Hematopoietic multipotent progenitor cell treated with erythropoietin and hydrocortisone succinate and interleukin-3 and kit ligand, for 8 days (in vitro differentiated cells): ENCODE data around the gene PLD1.

Source experiments
- DNase-seq: peaks from one replicate; pipeline ENCODE4 v3.0.0-alpha.2; 2015

Gene PLD1

DNA sequence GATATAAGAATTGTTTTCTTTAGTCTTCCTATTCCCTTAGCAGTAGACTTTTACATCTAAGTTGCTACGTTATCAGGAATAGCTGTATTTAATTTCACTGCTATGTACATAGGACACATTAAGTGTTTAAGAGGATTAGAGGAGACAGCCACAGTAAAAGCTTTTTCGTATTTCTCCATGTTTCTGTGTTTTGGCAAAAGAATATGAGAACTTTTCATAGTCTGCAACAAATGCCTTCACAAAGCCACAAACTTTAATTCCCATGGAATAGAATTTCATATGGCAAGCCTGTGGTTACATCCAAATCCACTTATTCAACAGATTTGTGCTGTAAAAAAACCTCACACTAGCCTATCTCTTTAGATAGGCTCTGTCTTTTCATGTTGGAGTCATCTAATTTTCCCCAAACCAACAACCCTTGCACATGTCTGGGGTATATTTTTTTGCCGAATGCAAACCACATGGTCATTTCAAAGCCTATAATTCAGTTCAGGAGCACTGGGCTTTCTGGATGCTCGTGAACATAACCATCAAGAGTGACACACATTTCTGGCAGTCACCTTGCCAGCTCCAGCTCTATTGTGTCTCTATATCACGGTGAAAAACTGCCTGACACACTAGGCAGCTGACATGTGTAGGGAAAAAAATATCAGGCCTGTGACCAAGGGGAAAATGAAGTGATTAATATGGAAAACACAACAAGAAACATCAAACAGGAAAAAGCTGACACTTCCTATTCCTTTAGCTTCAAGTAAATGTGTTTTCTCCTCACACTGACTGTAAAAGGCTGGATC lies 19.2 kb downstream of the PLD1 start:
- no peak for DNase-seq

DNA sequence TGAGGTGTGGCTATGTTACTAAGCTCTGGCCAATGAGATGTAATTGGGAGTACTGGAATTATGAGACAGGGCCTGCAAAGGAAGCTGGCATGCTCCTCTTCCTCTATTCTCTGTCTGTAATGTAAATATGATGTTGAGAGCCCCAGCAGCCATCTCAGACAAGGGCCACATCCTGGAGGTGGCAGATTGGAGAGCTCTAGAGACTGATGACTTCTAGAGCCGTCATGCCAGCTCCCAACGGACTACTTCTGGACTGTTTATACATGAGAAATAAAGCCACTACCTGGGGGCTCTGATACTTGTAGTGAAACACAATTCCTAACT lies 19.7 kb downstream of the PLD1 start:
- no peak for DNase-seq

DNA sequence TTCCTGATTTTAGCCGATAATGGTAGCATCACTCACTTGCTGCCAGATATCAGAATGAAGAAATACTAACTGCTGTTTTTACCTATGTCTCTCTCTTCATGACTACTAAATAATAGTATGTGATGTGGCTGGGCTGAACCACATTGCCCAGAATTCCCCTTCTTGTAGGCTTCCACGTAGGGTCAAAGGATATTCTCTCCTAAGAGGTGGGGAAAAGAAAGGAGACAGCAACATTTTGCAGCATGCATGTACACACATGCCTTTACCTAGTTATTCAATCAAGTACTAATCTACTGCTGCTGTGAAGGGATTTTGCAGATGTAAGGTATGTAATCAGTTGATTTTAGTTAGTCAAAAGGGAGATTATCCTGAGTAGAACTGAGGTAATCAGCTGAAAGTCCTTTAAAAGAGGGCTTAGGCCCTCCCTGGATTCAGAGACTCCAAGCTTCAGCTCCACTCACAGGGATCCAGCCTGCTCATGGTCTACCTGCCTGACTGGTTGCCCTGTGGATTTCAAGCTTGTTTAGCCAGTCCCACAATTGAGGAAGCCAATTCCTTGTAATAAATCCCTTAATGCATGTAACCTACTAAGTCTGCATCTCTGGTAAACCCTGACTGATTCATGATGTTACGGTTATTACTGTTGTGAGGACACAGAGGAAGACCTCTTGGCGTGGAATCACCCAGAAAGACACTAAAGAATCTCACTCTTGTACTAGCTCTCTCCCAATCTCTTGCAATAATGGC lies 20.4 kb downstream of the PLD1 start:
- DNase-seq: no peak

DNA sequence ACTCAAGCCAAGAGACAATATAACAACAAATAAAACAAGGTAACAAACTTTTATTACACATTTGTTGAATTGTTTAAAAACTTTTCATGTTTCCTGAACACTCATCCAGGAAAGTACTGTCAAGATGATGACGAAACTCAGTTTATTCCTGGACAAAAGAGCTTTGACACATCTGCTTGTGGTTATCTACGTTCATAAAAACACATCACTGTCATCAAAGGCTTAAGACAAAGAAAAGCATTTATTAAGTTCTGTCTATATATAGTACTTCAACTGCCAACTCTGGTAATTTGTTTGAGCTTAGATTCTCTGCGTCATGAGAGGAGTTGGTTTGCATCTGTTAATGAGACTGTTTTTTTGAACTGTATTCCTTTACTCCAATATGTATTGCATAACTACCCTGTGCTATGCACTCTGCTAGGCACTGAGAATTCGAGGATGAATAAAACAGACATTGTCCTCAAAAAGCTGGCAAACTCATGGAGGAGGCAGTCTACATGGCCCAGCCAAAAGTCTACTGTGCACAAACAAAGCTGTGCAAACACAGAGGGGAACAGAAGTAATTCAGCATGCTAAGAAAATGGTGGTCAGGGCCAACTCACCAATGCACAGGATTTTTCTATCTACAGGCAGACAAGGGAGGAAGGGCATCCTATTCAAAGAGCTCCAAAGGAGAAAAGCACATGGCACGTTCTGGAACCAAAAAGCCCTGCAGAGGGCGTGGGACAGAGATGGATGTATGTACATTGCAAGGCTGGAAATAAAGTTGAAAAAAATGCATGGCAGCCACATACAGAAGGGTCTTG lies 21.5 kb downstream of the PLD1 start:
- no peak for DNase-seq

DNA sequence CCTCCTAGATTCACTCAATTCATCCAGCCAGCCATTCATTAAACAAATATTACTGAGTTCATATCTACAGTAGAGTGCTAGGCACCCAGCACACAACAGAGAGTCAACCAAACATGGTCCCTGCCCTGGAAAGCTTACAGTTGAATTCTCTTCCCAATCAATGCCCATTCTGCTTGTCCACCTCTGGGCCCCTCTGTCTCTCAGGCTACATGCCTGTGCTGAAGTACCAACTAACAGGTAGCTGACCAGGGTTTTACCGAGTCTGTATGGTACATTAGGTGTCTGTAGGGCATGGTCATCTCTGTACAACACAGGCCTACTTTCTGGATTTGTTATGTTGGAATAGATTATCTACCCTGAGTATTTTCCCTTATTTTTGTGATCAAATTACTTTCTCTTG lies 23.3 kb downstream of the PLD1 start:
- DNase-seq: no peak

DNA sequence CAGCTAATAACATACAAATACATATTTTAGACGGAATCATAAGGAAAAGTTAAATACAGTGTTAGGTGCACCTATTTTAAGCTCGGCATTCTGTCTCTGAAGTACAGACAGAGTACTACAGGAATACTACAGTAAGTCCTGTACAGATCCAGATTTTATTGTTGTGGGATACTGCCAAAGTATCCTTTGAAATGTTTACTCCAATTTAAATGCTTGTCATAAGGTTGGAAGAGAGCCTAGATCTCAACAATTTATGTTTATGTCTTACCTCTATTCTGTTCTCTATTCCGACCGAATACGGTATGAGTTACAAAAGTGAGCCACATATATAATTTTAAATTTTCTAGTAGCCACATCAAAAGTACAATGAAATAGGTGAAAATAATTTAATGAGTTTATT lies 25.3 kb downstream of the PLD1 start:
- no peak for DNase-seq

DNA sequence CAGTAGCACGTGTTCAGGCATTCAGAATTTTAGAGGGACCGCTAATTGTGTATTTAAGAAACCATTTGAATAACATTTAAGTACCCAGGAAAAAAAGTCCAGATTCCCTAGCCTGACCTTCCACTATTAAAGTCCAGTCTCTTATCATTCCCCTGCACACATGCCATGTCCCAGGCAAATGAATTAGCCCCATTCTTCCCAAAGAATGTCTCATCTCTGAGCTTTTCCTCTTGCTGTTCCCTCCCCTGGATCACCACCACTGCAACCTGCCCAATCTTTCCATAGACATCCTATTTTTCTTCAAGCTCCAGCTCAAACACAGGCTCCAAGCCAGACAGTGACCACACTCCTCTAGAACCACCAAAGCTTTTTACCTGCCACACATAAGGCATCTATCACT lies 25.9 kb downstream of the PLD1 start:
- DNase-seq: no peak

DNA sequence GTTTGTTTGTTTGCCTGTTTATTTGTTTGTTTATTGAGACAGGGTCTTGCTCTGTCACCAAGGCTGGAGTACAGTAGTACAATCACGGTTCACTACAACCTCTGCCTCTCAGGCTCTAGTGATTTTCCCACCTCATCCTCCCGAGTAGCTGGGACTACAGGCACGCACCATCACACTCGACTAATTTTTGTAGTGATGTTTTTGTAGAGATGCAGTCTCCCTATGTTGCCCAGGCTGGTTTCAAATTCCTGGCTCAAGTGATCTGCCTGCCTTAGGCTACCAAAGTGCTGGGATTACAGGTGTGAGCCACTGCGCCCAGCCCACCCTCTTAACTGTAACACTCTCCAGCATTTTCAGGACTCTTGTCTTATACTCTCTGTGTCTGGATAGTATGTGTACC lies 26.7 kb downstream of the PLD1 start:
- DNase-seq: no peak

DNA sequence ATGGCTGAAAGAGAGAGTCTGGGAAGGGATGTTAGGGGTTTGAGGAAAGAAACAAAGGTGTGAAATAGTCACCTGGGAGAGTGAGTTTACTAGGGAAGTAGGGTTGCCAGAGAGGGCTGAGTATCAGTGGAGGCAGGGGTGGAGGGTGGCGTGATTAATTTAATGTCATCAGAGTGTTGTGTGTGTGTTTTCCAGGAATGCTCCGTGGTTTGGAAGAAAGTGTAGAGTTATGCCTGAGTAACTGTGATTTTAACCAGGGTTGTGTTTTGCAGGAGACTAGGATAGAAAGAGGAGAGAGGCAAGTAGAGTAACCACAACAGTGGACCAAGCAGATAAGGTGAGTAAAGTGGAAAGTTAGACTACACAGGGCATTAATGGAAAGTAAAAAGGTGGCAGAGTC lies 27.2 kb downstream of the PLD1 start:
- DNase-seq: no peak

DNA sequence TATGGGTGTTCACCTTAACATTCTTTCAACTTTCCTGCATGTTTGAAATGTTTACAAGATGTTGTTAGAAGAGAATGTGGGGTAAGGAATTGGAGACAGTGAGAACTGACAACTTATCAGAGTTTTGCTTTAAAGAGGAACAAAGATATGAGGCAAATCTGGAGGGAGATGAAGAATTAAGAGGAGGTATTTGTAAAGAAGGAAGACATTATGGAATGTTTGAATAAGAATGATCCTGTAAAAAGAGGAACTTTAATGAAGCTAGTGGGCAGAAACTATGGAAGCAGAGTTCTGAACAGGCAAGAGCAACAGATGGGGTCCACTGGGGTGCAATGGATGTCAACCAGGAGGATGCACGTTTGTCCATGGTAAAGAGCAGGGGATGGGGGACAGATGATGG lies 27.7 kb downstream of the PLD1 start:
- no peak for DNase-seq

DNA sequence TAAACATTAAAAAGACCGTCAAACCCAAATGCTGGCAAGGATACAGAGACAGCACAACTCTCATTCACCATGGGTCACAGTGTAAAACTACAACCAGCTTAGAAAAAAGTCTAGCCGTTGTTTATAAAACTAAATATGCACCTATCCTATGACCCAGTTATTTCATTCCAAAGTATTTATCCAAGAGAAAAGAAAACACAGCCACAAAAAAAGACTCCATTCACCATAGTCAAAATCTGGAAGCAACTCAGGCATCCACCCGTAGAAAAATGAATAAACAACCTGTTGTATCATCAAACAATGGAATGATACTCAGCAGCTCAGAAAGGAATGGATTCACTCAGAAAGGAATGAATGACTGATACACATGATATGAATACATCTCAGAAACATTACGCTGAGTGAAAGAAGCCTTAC lies 28.6 kb downstream of the PLD1 start:
- no peak for DNase-seq

DNA sequence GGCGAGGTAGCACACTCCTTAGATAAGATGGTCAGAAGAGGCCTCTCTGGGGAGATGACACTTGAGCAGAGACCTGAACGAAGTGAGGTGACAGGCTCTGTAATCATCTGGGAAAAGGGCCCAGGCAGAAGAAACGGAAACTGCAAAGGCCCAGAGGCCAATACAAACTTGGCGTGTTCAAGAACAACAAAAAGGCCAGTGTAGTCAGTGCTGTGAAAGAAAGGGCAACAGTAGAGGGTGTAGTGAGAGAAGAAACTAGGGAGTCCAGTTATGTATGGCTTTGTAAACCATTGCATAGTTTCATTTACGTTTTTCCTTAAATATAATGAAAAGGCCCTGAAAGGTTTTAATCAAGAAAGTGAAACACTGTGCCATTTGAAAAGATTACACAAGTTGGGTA lies 31.8 kb downstream of the PLD1 start:
- DNase-seq: no peak

DNA sequence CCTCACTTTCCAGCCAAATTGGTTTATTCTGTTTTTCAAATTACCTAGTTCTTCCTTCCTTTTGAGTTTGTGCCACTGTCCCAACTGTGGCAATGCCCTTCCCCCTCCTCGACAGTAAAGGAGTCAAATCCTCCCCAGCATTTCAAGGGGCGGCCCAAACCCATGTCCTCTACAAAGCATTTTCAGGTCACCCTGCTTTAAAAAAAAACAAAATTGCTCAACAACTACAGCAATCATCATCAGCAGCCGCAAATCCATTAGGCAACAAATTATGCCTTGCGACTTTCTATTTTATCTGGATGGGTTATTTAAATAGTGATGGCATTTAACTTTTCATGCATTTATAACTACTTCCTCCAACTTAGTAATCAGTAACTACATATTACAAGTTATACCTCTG lies 32.7 kb downstream of the PLD1 start:
- no peak for DNase-seq

DNA sequence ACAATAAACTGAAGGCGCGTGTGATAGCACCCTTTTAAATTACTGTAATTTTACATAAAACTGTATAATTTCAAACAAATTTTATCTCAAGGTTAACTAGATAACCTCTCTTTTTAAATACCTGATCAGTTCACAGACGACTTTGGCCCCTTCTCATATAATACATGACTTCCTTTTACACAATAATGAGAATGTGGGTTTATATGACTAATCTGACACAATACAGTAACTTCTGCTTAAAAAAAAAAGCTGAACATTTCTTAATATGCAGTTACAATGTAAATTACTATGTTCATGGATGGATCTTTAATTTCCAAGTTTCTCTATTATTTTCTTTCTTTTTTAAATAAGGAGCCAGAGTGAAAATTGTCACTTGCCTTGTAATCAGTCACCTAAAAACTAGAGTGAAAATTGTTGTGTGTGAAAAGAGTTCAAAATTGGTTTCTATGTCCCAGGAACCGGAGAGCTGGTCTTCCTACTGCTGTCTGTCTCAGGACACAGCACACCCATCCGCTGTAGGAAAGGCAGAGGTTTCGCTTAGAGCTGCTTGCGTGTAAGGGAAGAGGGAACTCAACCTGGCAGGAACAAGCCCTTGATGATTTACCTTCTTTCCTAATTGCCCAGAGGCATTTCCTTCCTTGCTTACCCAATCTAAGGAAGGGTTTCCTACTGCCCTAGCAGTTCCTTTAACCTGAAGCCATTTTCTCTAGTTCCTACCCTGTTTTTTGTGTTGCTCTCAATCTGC lies 33.3 kb downstream of the PLD1 start:
- no peak for DNase-seq

DNA sequence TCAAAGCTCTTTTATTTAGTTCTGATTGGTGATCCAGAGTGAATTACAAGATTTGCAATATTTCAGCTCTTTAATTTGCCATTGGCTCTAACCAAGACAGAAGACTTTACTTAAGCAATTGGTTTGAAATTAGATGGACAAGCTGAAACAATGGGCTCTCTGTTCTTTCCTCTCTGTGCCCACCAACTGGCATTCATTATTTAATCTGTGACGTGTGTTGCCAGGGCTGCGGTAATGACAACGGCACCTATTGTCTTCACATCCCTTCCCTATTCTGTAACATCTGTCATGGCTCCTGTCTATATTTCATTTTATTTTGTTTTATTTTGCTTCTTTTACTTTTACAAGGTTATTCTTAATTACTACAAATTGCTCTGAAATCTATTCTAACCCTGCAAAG lies 33.9 kb downstream of the PLD1 start:
- no peak for DNase-seq

DNA sequence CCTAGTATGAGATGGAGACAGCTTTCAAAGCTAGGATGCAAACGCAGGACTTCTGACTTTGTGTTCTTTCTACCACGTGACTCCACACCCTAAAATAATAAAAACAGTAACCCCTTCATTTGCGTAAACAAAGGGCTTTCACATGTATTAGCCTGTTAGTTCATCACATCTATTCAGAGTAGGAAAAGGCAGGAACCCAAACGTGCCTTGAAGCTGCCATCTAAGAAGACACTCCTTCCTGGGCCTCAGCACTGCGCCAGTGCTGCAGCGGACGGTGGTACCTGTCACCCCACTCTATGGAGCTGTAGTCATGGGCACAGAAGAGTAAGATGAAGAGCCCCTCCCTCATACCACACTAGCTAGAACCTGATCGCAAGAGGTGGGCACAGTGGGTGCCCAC lies 34.3 kb downstream of the PLD1 start:
- no peak for DNase-seq

DNA sequence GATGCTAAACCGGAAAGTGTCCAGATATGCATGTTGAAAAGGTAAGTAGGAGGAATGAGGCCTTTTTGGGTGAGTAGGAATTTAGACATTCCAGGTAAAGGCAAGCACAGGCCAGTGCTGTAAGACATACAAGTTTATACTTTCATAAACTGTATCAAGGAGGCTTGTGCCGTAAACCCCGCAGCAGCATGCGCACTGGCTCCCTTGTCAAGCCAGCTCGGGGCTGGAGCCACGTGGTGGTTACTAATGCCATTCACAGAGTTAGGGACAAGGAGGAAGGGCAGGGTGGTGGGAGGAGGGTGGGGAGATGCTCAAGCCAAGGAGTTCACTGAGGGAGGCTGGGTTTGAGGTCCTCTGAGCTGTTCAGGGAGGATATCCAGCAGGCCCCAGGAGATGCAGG lies 35.8 kb downstream of the PLD1 start:
- no peak for DNase-seq

DNA sequence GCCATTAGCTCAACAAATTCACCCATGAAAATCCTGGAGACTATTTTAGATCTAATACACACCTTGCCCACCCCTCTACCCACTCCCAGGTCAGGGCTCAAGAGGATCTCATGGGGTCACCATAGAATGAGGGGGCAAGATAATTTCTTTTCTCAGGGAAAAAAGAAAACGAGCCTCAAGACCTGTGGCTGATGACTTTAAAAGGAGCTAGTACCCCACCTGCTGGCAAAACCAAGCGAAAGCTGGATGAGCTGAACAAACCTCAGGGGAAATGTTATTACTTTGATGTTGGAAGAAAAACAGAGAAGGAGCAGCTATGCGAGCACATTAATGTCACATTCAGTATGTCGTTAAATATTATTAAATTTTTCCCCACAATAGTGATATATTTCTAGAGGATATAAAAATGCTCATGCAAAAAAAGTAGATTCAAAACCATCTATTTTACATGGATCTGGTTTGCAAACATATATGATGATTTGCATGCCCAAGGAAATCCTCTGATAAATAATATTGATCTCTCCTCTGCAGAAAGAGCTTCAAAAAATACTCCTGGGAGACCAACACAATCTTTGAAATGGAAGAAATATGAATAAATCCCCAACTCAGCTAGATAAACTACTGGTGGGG lies 37.7 kb downstream of the PLD1 start:
- peak; percentile 77 for DNase-seq

DNA sequence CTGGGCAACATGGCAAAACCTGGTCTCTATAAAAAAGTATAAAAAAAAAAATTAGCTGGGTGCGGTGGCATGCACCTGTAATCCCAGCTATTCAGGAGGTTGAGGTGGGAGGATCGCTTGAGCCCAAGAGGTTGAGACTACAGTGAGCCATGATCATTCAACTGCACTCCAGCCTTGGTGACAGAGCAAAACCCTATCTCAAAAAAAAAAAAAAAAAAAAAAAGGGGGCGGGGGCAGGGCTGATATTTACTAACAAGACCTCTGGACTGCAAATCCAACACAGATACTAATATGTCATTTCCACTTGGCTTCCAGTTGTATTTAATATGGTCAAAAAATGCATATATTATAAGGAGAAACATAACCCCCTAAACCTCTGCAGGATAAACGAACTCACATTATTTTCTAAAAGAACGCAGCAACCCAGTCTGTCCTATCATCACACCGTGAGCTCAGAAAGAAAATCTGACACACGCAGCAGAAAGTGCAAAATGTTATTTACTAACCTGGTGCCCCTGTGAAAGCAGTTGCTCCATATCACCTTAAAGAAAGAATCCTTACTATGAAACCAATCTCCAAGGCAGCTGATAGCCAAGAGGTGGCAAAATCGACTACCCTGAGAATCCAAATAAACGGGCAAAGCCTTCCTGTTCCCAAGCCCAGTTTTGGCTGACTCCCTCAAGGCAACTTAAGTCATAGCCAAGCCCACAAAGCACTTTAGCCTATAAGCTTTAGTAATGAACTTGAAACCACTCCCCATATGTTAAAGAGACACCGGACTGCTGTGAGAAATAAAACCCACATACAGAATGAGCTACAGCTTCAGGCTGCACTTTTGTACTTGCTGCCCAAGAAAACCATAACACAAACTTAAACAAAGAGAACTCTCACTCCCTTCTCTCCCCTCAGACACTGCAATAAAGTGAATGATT lies 39.3 kb downstream of the PLD1 start:
- peak; percentile 61 for DNase-seq

DNA sequence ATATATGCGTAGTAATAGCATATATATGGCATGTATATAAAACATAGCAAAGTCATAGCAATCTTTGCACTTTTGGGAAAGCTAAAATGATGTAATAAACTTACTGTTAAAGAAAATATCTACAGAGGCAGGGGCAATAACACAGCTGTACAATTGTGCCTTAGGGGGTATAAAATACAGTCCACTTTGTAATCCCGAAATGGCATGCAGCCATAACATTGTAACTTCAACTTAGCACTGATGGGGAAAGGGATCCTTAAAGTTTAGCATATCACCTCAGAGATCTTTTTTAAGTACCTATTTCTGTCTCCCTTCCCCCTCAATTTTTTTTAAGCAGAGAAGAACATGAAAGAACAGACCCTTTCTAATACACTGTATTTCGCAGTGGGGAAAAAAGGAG lies 40.8 kb downstream of the PLD1 start:
- no peak for DNase-seq

DNA sequence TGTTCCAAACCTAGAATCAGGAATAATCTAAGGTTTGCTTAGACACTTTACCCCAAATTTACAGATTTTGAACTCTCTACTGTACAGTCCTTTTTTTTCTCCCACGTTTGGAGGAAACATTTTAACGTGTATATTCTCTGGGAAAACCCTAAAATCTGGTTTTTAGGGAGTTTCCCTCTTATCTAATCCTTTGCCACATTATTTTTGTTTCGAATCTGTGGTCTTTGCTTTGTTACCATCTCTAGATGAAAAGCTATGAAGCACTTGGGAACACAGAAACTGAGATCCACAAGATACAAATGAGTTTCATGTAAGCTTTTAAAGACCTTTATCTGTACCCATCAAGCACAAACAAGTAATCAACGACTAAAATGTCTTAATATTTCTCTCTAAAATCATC lies 41.3 kb downstream of the PLD1 start:
- no peak for DNase-seq
